Gastroesophageal sphincter (tissue), 4 donors: Measurements from ENCODE around the gene LMNA. TPM values are rescaled to one million over a fixed set of nuclear protein-coding genes. Genes with fewer than 3 reads are reported as not detected.

Experiments
- ATAC-seq: fragments of 150-250 bp; one replicate; pipeline ENCODE4 v1.9.1; 2016; ENCODE audit warnings: mild to moderate bottlenecking, moderate library complexity
- H3K27ac ChIP-seq, 4 donors: fragments of 200-600 bp; sonication (generic) in 3 of 4; 1 replicate in 3 of 4; 2 replicates in 1 of 4; pipeline ENCODE4 v1.5.1; 2016 to 2019
- H3K27me3 ChIP-seq: fragments of 200-600 bp; sonication (generic); one replicate; pipeline ENCODE4 v1.5.1; 2019
- H3K36me3 ChIP-seq, 2 donors: fragments of 200-600 bp; sonication (generic); one replicate each; pipeline ENCODE4 v1.5.1; 2019; ENCODE audit warnings: control low read depth in 1 of 2
- H3K4me1 ChIP-seq, 3 donors: fragments of 200-600 bp; sonication (generic); 1 replicate in 2 of 3; 2 replicates in 1 of 3; pipeline ENCODE4 v1.5.1; 2016 to 2019; ENCODE audit warnings: control low read depth in 2 of 3
- H3K4me3 ChIP-seq, 2 donors: fragments of 200-600 bp; sonication (generic); one replicate each; pipeline ENCODE4 v1.5.1; 2019; ENCODE audit warnings: mild to moderate bottlenecking in 1 of 2, moderate library complexity in 1 of 2
- H3K9me3 ChIP-seq, 3 donors: fragments of 200-600 bp; sonication (generic); one replicate each; pipeline ENCODE4 v1.5.1; 2017 to 2019; ENCODE audit warnings: control low read depth in 2 of 3
- CTCF ChIP-seq, 4 experiments: fragments of 200-600 bp in 2 of 4; fragments of 450-650 bp in 2 of 4; sonication (generic) in 1 of 4; IDR thresholded peaks; one replicate each; pipeline ENCODE4 v1.5.1; 2017 to 2019; ENCODE audit warnings: antibody characterized with exemption in 4 of 4, mild to moderate bottlenecking in 2 of 4, moderate library complexity in 2 of 4
- EP300 ChIP-seq: sonication (generic); formaldehyde crosslinking; IDR thresholded peaks from one replicate; pipeline ENCODE4 v1.6.1; 2017; ENCODE audit warnings: antibody characterized with exemption, mild to moderate bottlenecking
- POLR2A ChIP-seq, 2 donors: fragments of 450-650 bp; IDR thresholded peaks; one replicate each; pipeline ENCODE4 v1.6.1; 2017; ENCODE audit warnings: antibody characterized with exemption in 2 of 2, mild to moderate bottlenecking in 2 of 2, moderate library complexity in 1 of 2
- POLR2AphosphoS5 ChIP-seq: sonication (generic); formaldehyde crosslinking; IDR thresholded peaks from one replicate; pipeline ENCODE4 v1.6.1; 2017; ENCODE audit warnings: antibody characterized with exemption
- WGBS, 2 donors: methylation state at CpG; one replicate each; pipeline ENCODE4 v1.1.5; 2018; ENCODE audit warnings: low coverage in 1 of 2; 5-methylcytosine and 5-hydroxymethylcytosine counted together
- total RNA-seq, 4 donors: library from RNA; depleted of rRNA; stranded (reverse); fragments of >200 nt; gene quantifications; one replicate each; pipeline ENCODE4 v1.1.0, GENCODE V29; 2016

Gene LMNA
- total RNA-seq, 4 donors from 2014 or later = 327 to 617 (median 519) TPM

- Histone ChIP-seq H3K4me1 (peaks cover 0 to 23% (median 3%) of the 10 kb centered on the region in 3 donors), H3K27ac (peak overlapping the region in 3 of 4 donors; percentile 68 to 84 (median 72)), H3K4me3 (peak overlapping the region; percentile 39 to 55), H3K27me3 (no peaks in the 10 kb centered on the region), H3K36me3 (no peaks in the 10 kb centered on the region), H3K9me3 (no peaks in the 10 kb centered on the region)
- TF ChIP-seq POLR2AphosphoS5 = no peak
- no peak for TF ChIP-seq CTCF (IDR thresholded peaks at IDR 0.05)
- TF ChIP-seq EP300 = no peak
- TF ChIP-seq POLR2A (IDR thresholded peaks at IDR 0.05) = no peak
- peak; percentile 95 for ATAC-seq
- 17% methylated on average over 3 of the region's 22 CpGs; no CpG with 5 or more reads in 1 of the 2 donors for WGBS, 2 donors
Observed at GRCh38 chr1:156160743-156161171, 46.2 kb downstream of the LMNA start.

GRCh38 chr1:156162430-156163037 lies 48.0 kb downstream of the LMNA start:
- no peak overlapping the region for H3K4me3 ChIP-seq
- peaks cover 0 to 23% (median 3%) of the 10 kb centered on the region in 3 donors for H3K4me1 ChIP-seq
- no peaks in the 10 kb centered on the region for H3K27me3 ChIP-seq
- H3K9me3 ChIP-seq = no peaks in the 10 kb centered on the region
- H3K36me3 ChIP-seq = no peaks in the 10 kb centered on the region
- TF ChIP-seq POLR2AphosphoS5 (no peak), CTCF (IDR thresholded peaks at IDR 0.05) (no peak), POLR2A (IDR thresholded peaks at IDR 0.05) (no peak), EP300 (no peak)
- ATAC-seq = no peak
- peak overlapping the region in 1 of 4 donors; percentile 68 for H3K27ac ChIP-seq
- WGBS, 2 donors = 70 to 87% methylated on average over 2 to 4 of the region's 5 CpGs

- Histone ChIP-seq H3K9me3 (no peaks in the 10 kb centered on the region), H3K36me3 (no peaks in the 10 kb centered on the region), H3K27ac (no peak overlapping the region), H3K4me3 (no peak overlapping the region), H3K27me3 (no peaks in the 10 kb centered on the region), H3K4me1 (peaks cover 0 to 23% (median 3%) of the 10 kb centered on the region in 3 donors)
- no peak for TF ChIP-seq POLR2AphosphoS5
- TF ChIP-seq POLR2A (IDR thresholded peaks at IDR 0.05) = no peak
- 71 to 100% methylated on average over 1 of the region's 1 CpG for WGBS, 2 donors
- no peak for ATAC-seq
Observed at GRCh38 chr1:156163712-156164111, 49.2 kb downstream of the LMNA start.

GRCh38 chr1:156164125-156164831 lies 49.8 kb downstream of the LMNA start:
- TF ChIP-seq POLR2A (IDR thresholded peaks at IDR 0.05) = no peak
- TF ChIP-seq POLR2AphosphoS5 = no peak
- TF ChIP-seq EP300 = no peak
- no peak for TF ChIP-seq CTCF (IDR thresholded peaks at IDR 0.05)

GRCh38 chr1:156165083-156165482 lies 50.6 kb downstream of the LMNA start:
- Histone ChIP-seq H3K27me3 (no peaks in the 10 kb centered on the region), H3K4me1 (peaks cover 0 to 22% (median 3%) of the 10 kb centered on the region in 3 donors), H3K36me3 (no peaks in the 10 kb centered on the region), H3K4me3 (no peak overlapping the region), H3K27ac (no peak overlapping the region), H3K9me3 (no peaks in the 10 kb centered on the region)
- no peak for ATAC-seq
- 26 to 36% methylated on average over 2 of the region's 2 CpGs for WGBS, 2 donors
- TF ChIP-seq CTCF (IDR thresholded peaks at IDR 0.05) (no peak), POLR2AphosphoS5 (no peak), POLR2A (IDR thresholded peaks at IDR 0.05) (no peak), EP300 (no peak)

More at GRCh38 chr1:156164125-156164831, 49.8 kb downstream of the LMNA start:
- 75 to 83% methylated on average over 6 of the region's 6 CpGs for WGBS, 2 donors
- Histone ChIP-seq H3K27me3 (no peaks in the 10 kb centered on the region), H3K36me3 (no peaks in the 10 kb centered on the region), H3K9me3 (no peaks in the 10 kb centered on the region), H3K27ac (no peak overlapping the region), H3K4me1 (peaks cover 0 to 23% (median 3%) of the 10 kb centered on the region in 3 donors), H3K4me3 (no peak overlapping the region)
- no peak for ATAC-seq
